NB4 (cell line): ENCODE data around the gene NTRK2.

Experiments used
- CTCF ChIP-seq: IDR thresholded peaks from one replicate; pipeline ENCODE4 v1.5.1; 2012; ENCODE audit warnings: low read depth, low read length
- POLR2A ChIP-seq: IDR thresholded peaks from 2 replicates; pipeline ENCODE4 v1.6.1; 2011; ENCODE audit warnings: mild to moderate bottlenecking; ENCODE audit not compliant: insufficient read length; ENCODE audit errors: extremely low read depth

- TF ChIP-seq CTCF (no peak), POLR2A (no peak)
Observed at GRCh38 chr9:84983749-84984148, 314.2 kb downstream of the NTRK2 start.
